Measurements from ENCODE around the gene CD247. TPM values are rescaled to one million over a fixed set of nuclear protein-coding genes. Genes with fewer than 3 reads are reported as not detected.

Gene CD247
- polyA plus RNA-seq, 1 experiment: not detected

GRCh38 chr1:167526667-167527383 is 8.5 kb upstream of the CD247 start:
- Histone ChIP-seq H3K27me3 (ENCODE audit: control insufficient read depth, insufficient read depth, low read length) (peaks cover 8% of the 10 kb centered on the region), H3K4me3 (ENCODE audit: low read depth, low read length) (no peak overlapping the region), H3K9me3 (ENCODE audit: control insufficient read depth, insufficient read depth, low read length) (no peaks in the 10 kb centered on the region), H3K27ac (ENCODE audit: low read depth, low read length) (no peak overlapping the region)
- no peak for DNase-seq (ENCODE audit: low read depth, low spot score)
- ChIA-PET CTCF (interaction anchor here (1.0 to 1.1 kb wide), 2 partner anchors 13 to 14 kb away, joined by 3 to 5 read pairs; no protein-coding TSS in a partner anchor), POLR2A (no interaction called here)
- TF ChIP-seq CTCF (IDR thresholded peaks at IDR 0.05; ENCODE audit: low read depth, low read length): no peak

- no peak for DNase-seq (ENCODE audit: low read depth, low spot score)
- ChIA-PET POLR2A (no interaction called here), CTCF (interaction anchor here (0.7 to 0.9 kb wide), 2 partner anchors 76 to 304 kb away, joined by 3 to 4 read pairs; partner anchors contain the start of gene POU2F1)
- no peak for TF ChIP-seq CTCF (IDR thresholded peaks at IDR 0.05; ENCODE audit: low read depth, low read length)
- no peak overlapping the region for H3K4me3 ChIP-seq (ENCODE audit: low read depth, low read length)
- no peak overlapping the region for H3K27ac ChIP-seq (ENCODE audit: low read depth, low read length)
- no peaks in the 10 kb centered on the region for H3K9me3 ChIP-seq (ENCODE audit: control insufficient read depth, insufficient read depth, low read length)
- H3K27me3 ChIP-seq (ENCODE audit: control insufficient read depth, insufficient read depth, low read length): peaks cover 5% of the 10 kb centered on the region
Observed at GRCh38 chr1:167524651-167525050, 6.3 kb upstream of the CD247 start.

GRCh38 chr1:167522246-167522645 is 3.9 kb upstream of the CD247 start:
- no peak for TF ChIP-seq CTCF (IDR thresholded peaks at IDR 0.05; ENCODE audit: low read depth, low read length)
- POLR2A ChIA-PET: no interaction called here
- Histone ChIP-seq H3K4me3 (ENCODE audit: low read depth, low read length) (no peak overlapping the region), H3K27ac (ENCODE audit: low read depth, low read length) (no peak overlapping the region), H3K9me3 (ENCODE audit: control insufficient read depth, insufficient read depth, low read length) (no peaks in the 10 kb centered on the region), H3K27me3 (ENCODE audit: control insufficient read depth, insufficient read depth, low read length) (no peaks in the 10 kb centered on the region)
- CTCF ChIA-PET: interaction anchor here (1.2 kb wide), 1 partner anchor 11 kb away, joined by 3 read pairs; no protein-coding TSS in a partner anchor
- no peak for DNase-seq (ENCODE audit: low read depth, low spot score)

GRCh38 chr1:167520711-167521206 is 2.4 kb upstream of the CD247 start:
- ChIA-PET CTCF (interaction anchor here (1.2 kb wide), 1 partner anchor 13 kb away, joined by 3 read pairs; no protein-coding TSS in a partner anchor), POLR2A (no interaction called here)
- H3K4me3 ChIP-seq (ENCODE audit: low read depth, low read length): no peak overlapping the region
- no peaks in the 10 kb centered on the region for H3K9me3 ChIP-seq (ENCODE audit: control insufficient read depth, insufficient read depth, low read length)
- DNase-seq (ENCODE audit: low read depth, low spot score): no peak
- no peak overlapping the region for H3K27ac ChIP-seq (ENCODE audit: low read depth, low read length)
- H3K27me3 ChIP-seq (ENCODE audit: control insufficient read depth, insufficient read depth, low read length): no peaks in the 10 kb centered on the region
- TF ChIP-seq CTCF (IDR thresholded peaks at IDR 0.05; ENCODE audit: low read depth, low read length): no peak

Measured in AG04450 (cell line).